ENCODE measurements around the gene NOL4L. TPM values are rescaled to one million over a fixed set of nuclear protein-coding genes. Genes with fewer than 3 reads are reported as not detected.

The NOL4L gene
- total RNA-seq, 1 experiment from 2014 or later, result 31.7 TPM

GRCh38 chr20:32628960-32629530 is 43.9 kb upstream of the NOL4L start:
- Histone ChIP-seq H2AK5ac (ENCODE audit: insufficient read length, low read length) (no peak overlapping the region), H3K27me3 (ENCODE audit: insufficient read depth, low read length) (no peaks in the 10 kb centered on the region), H3K79me1 (ENCODE audit: insufficient read depth, low read depth, low read length, poor library complexity, severe bottlenecking) (no peaks in the 10 kb centered on the region), H3K23me2 (ENCODE audit: insufficient read length, low read depth, low read length, poor library complexity, severe bottlenecking) (no peaks in the 10 kb centered on the region), H3K9me3 (ENCODE audit: control insufficient read depth, low read depth, low read length) (no peaks in the 10 kb centered on the region), H3K27ac (ENCODE audit: insufficient read length, low read depth, low read length) (no peak overlapping the region), H4K8ac (replicated peaks; ENCODE audit: insufficient read length, low read depth, low read length) (no peak overlapping the region), H3K4me2 (ENCODE audit: insufficient read depth, insufficient read length, low read length) (no peak overlapping the region), H4K5ac (ENCODE audit: insufficient read length, low read depth, low read length) (no peak overlapping the region), H3K23ac (ENCODE audit: insufficient read length, low read depth, low read length) (no peak overlapping the region), H4K20me1 (ENCODE audit: control insufficient read depth, insufficient read depth, insufficient read length) (no peaks in the 10 kb centered on the region), H2BK20ac (ENCODE audit: low read depth, low read length, poor library complexity, severe bottlenecking) (no peak overlapping the region), H2BK120ac (ENCODE audit: low read depth, low read length, poor library complexity, severe bottlenecking) (no peak overlapping the region), H3K9ac (ENCODE audit: extremely low read depth, insufficient read length, low read length) (no peak overlapping the region), H2BK5ac (ENCODE audit: insufficient read length, low read length) (no peak overlapping the region), H2BK15ac (ENCODE audit: low read depth, low read length) (no peak overlapping the region), H3K4me1 (ENCODE audit: insufficient read depth, low read length) (no peaks in the 10 kb centered on the region; the same call in 1 of the 2 replicates), H3K4ac (ENCODE audit: low read depth, low read length) (no peak overlapping the region), H3K56ac (ENCODE audit: insufficient read length, low read depth, low read length) (no peak overlapping the region), H3K18ac (ENCODE audit: insufficient read length, low read depth, low read length) (no peak overlapping the region), H4K91ac (ENCODE audit: insufficient read length, low read depth, low read length) (no peak overlapping the region), H3T11ph (ENCODE audit: low read length) (no peak overlapping the region), H2BK12ac (ENCODE audit: insufficient read length, low read depth, low read length) (no peak overlapping the region), H2AFZ (ENCODE audit: low read length) (no peak overlapping the region), H3K14ac (ENCODE audit: insufficient read depth, low read length) (no peak overlapping the region), H3K79me2 (ENCODE audit: insufficient read depth, low read length) (no peaks in the 10 kb centered on the region)
- Mint-ChIP-seq H3K27me3 (ENCODE audit: low read depth) (peaks cover 25% of the 10 kb centered on the region), H3K27ac (peak overlapping the region in 2 of 3 experiments; percentile 54 to 86; a peak in 3 of 7 replicates), H3K4me3 (no peak overlapping the region), H3K36me3 (ENCODE audit: insufficient read depth in 1 of 3, low read depth in 3 of 3) (no peaks in the 10 kb centered on the region; a peak in 1 of 7 replicates), H3K4me1 (peaks cover 30 to 50% of the 10 kb centered on the region in 2 experiments), H3K9me3 (no peaks in the 10 kb centered on the region)
- DNase-seq, result no peak
- WGBS (ENCODE audit: extremely low coverage, insufficient read length, low lambda C conversion rate), result no CpG with 5 or more reads among the region's 7 CpGs
- TF ChIP-seq, protein P1, sequence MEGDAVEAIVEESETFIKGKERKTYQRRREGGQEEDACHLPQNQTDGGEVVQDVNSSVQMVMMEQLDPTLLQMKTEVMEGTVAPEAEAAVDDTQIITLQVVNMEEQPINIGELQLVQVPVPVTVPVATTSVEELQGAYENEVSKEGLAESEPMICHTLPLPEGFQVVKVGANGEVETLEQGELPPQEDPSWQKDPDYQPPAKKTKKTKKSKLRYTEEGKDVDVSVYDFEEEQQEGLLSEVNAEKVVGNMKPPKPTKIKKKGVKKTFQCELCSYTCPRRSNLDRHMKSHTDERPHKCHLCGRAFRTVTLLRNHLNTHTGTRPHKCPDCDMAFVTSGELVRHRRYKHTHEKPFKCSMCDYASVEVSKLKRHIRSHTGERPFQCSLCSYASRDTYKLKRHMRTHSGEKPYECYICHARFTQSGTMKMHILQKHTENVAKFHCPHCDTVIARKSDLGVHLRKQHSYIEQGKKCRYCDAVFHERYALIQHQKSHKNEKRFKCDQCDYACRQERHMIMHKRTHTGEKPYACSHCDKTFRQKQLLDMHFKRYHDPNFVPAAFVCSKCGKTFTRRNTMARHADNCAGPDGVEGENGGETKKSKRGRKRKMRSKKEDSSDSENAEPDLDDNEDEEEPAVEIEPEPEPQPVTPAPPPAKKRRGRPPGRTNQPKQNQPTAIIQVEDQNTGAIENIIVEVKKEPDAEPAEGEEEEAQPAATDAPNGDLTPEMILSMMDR (conservative IDR thresholded peaks at IDR 0.05), result no peak
